C4-2B (cell line): Measurements from ENCODE around the gene PPME1.

Source experiments
- H3K27ac ChIP-seq: fragments of 450-650 bp; 2 replicates; pipeline ENCODE4 v1.5.1; 2017
- CTCF ChIP-seq: fragments of 450-650 bp; conservative IDR thresholded peaks from 2 replicates; pipeline ENCODE4 v1.5.1; 2017; ENCODE audit warnings: mild to moderate bottlenecking
- ZFX ChIP-seq: fragments of 450-650 bp; IDR thresholded peaks from 2 replicates; pipeline ENCODE4 v1.6.1; 2017

Gene PPME1

GRCh38 chr11:74182635-74183034 lies 11.5 kb downstream of the PPME1 start:
- TF ChIP-seq ZFX (no peak), CTCF (no peak)
- no peak overlapping the region for H3K27ac ChIP-seq

- no peak for TF ChIP-seq CTCF
- no peak for TF ChIP-seq ZFX
- H3K27ac ChIP-seq = no peak overlapping the region
These were observed 14.2 kb downstream of the PPME1 start for GRCh38 chr11:74185285-74185684.

- TF ChIP-seq CTCF (no peak), ZFX (no peak)
- no peak overlapping the region for H3K27ac ChIP-seq
These were observed 14.6 kb downstream of the PPME1 start for GRCh38 chr11:74185695-74186094.

GRCh38 chr11:74195828-74196227 lies 24.7 kb downstream of the PPME1 start:
- H3K27ac ChIP-seq = no peak overlapping the region
- TF ChIP-seq CTCF (no peak), ZFX (no peak)

GRCh38 chr11:74196781-74197486 lies 25.8 kb downstream of the PPME1 start:
- no peak for TF ChIP-seq CTCF
- TF ChIP-seq ZFX = no peak

GRCh38 chr11:74203966-74204365 lies 32.9 kb downstream of the PPME1 start:
- TF ChIP-seq CTCF = no peak
- TF ChIP-seq ZFX = no peak
- H3K27ac ChIP-seq = no peak overlapping the region

More at GRCh38 chr11:74196781-74197486, 25.8 kb downstream of the PPME1 start:
- H3K27ac ChIP-seq = no peak overlapping the region

- TF ChIP-seq CTCF (no peak), ZFX (no peak)
- H3K27ac ChIP-seq = no peak overlapping the region
These were observed 33.6 kb downstream of the PPME1 start for GRCh38 chr11:74204701-74205100.
